HEK293T (cell line): ENCODE measurements around the gene LIN54.

Experiments
- ARNT ChIP-seq: fragments of 450-650 bp; IDR thresholded peaks from 2 replicates; pipeline ENCODE4 v1.6.1; 2017; ENCODE audit warnings: mild to moderate bottlenecking
- BHLHE40 ChIP-seq: fragments of 450-650 bp; IDR thresholded peaks from 2 replicates; pipeline ENCODE4 v1.6.1; 2016; ENCODE audit warnings: mild to moderate bottlenecking, moderate library complexity, borderline replicate concordance
- CTBP1 ChIP-seq: fragments of 450-650 bp; IDR thresholded peaks from 2 replicates; pipeline ENCODE4 v1.6.1; 2016; ENCODE audit warnings: borderline replicate concordance
- ELF4 ChIP-seq: fragments of 450-650 bp; IDR thresholded peaks from 2 replicates; pipeline ENCODE4 v1.6.1; 2017; ENCODE audit warnings: antibody characterized with exemption
- FOXA1 ChIP-seq: fragments of 450-650 bp; IDR thresholded peaks from 2 replicates; pipeline ENCODE4 v1.6.1; 2016; ENCODE audit warnings: mild to moderate bottlenecking
- FOXM1 ChIP-seq: fragments of 450-650 bp; IDR thresholded peaks from 2 replicates; pipeline ENCODE4 v1.6.1; 2017; ENCODE audit warnings: mild to moderate bottlenecking, borderline replicate concordance
- HDGF ChIP-seq: fragments of 450-650 bp; IDR thresholded peaks from 2 replicates; pipeline ENCODE4 v1.6.1; 2017; ENCODE audit warnings: antibody characterized with exemption, borderline replicate concordance
- L3MBTL2 ChIP-seq: fragments of 450-650 bp; conservative IDR thresholded peaks from 2 replicates; pipeline ENCODE4 v1.6.1; 2016; ENCODE audit warnings: mild to moderate bottlenecking
- NFRKB ChIP-seq: fragments of 450-650 bp; IDR thresholded peaks from 2 replicates; pipeline ENCODE4 v1.6.1; 2016; ENCODE audit warnings: mild to moderate bottlenecking, moderate library complexity
- SP1 ChIP-seq: fragments of 450-650 bp; IDR thresholded peaks from 2 replicates; pipeline ENCODE4 v1.6.1; 2017
- SUZ12 ChIP-seq: fragments of 450-650 bp; IDR thresholded peaks from 2 replicates; pipeline ENCODE4 v1.6.1; 2016; ENCODE audit warnings: mild to moderate bottlenecking
- TARDBP ChIP-seq: fragments of 450-650 bp; IDR thresholded peaks from 2 replicates; pipeline ENCODE4 v1.6.1; 2016
- ZNF384 ChIP-seq: fragments of 450-650 bp; IDR thresholded peaks from 2 replicates; pipeline ENCODE4 v1.6.1; 2016
- TF ChIP-seq, protein P1 (sequence below): fragments of 450-650 bp; IDR thresholded peaks from 2 replicates; pipeline ENCODE4 v1.6.1; 2016

DNA sequence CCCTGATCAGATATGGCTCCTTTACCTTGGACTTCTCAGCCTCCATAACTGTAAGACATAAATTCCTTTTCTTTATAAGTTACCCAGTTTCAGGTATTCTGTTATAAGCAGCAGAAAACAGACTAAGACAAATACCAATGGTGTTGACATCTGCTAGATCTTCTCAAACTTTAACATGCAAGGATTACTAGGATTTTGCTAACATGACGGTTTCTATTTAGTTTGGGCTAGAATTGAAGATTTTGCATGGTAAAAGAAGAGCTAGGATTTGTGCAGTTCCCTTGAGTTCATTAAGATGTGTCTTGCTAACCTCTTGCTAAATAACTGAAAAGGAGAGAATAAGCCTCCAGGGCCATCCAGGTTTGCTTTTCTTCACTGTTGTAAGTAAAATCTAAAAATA, 19.1 kb upstream of the LIN54 start:
- no peak for TF ChIP-seq HDGF
- no peak for TF ChIP-seq FOXM1
- TF ChIP-seq BHLHE40: no peak
- no peak for TF ChIP-seq SUZ12
- no peak for TF ChIP-seq ZNF384
- no peak for TF ChIP-seq FOXA1
- TF ChIP-seq TARDBP: no peak
- TF ChIP-seq ARNT: no peak
- TF ChIP-seq ELF4: no peak
- no peak for TF ChIP-seq CTBP1
- TF ChIP-seq SP1: no peak
- no peak for TF ChIP-seq NFRKB
- TF ChIP-seq, protein P1, sequence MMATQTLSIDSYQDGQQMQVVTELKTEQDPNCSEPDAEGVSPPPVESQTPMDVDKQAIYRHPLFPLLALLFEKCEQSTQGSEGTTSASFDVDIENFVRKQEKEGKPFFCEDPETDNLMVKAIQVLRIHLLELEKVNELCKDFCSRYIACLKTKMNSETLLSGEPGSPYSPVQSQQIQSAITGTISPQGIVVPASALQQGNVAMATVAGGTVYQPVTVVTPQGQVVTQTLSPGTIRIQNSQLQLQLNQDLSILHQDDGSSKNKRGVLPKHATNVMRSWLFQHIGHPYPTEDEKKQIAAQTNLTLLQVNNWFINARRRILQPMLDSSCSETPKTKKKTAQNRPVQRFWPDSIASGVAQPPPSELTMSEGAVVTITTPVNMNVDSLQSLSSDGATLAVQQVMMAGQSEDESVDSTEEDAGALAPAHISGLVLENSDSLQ: no peak
- TF ChIP-seq L3MBTL2: no peak
